GM12891 (cell line): ENCODE data around the gene IL17RD.

Experiments
- POLR2A ChIP-seq: IDR thresholded peaks from 2 replicates; pipeline ENCODE4 v1.6.1; 2011; ENCODE audit warnings: low read depth, low read length, control low read depth
- POLR2AphosphoS5 ChIP-seq: IDR thresholded peaks from 2 replicates; pipeline ENCODE4 v1.6.1; 2011; ENCODE audit warnings: low read depth, low read length, control low read depth
- POU2F2 ChIP-seq: IDR thresholded peaks from 2 replicates; pipeline ENCODE4 v1.6.1; 2011; ENCODE audit warnings: low read depth, mild to moderate bottlenecking, control low read depth, low read length, moderate library complexity
- TAF1 ChIP-seq: IDR thresholded peaks from 2 replicates; pipeline ENCODE4 v1.6.1; 2011; ENCODE audit warnings: low read depth, low read length, control low read depth

- no peak for TF ChIP-seq POLR2AphosphoS5
- TF ChIP-seq POLR2A: no peak
- TF ChIP-seq TAF1: no peak
- TF ChIP-seq POU2F2: no peak
Observed at GRCh38 chr3:57155310-57155643, 9.9 kb downstream of the IL17RD start.
